Parathyroid adenoma (tissue), 2 donors: Measurements from ENCODE around the gene CCDC149.

Source experiments
- H2AFZ ChIP-seq: fragments of 300-600 bp; sonication (generic); one replicate; pipeline ENCODE4 v1.7.0; 2017; ENCODE audit warnings: antibody characterized with exemption, mild to moderate bottlenecking
- H3K27ac ChIP-seq: fragments of 300-600 bp; sonication (generic); one replicate; pipeline ENCODE4 v1.7.0; 2017
- H3K27me3 ChIP-seq: fragments of 300-600 bp; sonication (generic); one replicate; pipeline ENCODE4 v1.7.0; 2017; ENCODE audit warnings: low read length; ENCODE audit not compliant: control insufficient read depth, insufficient read depth
- H3K36me3 ChIP-seq: fragments of 300-600 bp; sonication (generic); one replicate; pipeline ENCODE4 v1.7.0; 2017; ENCODE audit warnings: low read length; ENCODE audit not compliant: control insufficient read depth, insufficient read depth
- H3K4me1 ChIP-seq: fragments of 300-600 bp; sonication (generic); one replicate; pipeline ENCODE4 v1.7.0; 2017; ENCODE audit warnings: control low read depth
- H3K4me2 ChIP-seq: fragments of 300-600 bp; sonication (generic); one replicate; pipeline ENCODE4 v1.7.0; 2017; ENCODE audit warnings: low read length
- H3K4me3 ChIP-seq: fragments of 300-600 bp; sonication (generic); one replicate; pipeline ENCODE4 v1.7.0; 2017; ENCODE audit warnings: low read depth, low read length
- H3K79me2 ChIP-seq: fragments of 300-600 bp; sonication (generic); one replicate; pipeline ENCODE4 v1.7.0; 2017; ENCODE audit warnings: control low read depth
- H3K9ac ChIP-seq: fragments of 300-600 bp; sonication (generic); one replicate; pipeline ENCODE4 v1.7.0; 2017; ENCODE audit warnings: mild to moderate bottlenecking
- H3K9me3 ChIP-seq: fragments of 300-600 bp; sonication (generic); one replicate; pipeline ENCODE4 v1.7.0; 2017; ENCODE audit warnings: low read length; ENCODE audit not compliant: control insufficient read depth
- CTCF ChIP-seq: fragments of 300-600 bp; sonication (generic); IDR thresholded peaks from one replicate; pipeline ENCODE4 v1.7.0; 2017; ENCODE audit warnings: antibody characterized with exemption, mild to moderate bottlenecking
- donor health status: primary hyperparathyroidism.

Gene CCDC149

GRCh38 chr4:24887881-24888430 is 24.9 kb downstream of the CCDC149 start:
- no peaks in the 10 kb centered on the region for H3K27me3 ChIP-seq
- no peak overlapping the region for H3K27ac ChIP-seq
- no peaks in the 10 kb centered on the region for H3K36me3 ChIP-seq
- H3K4me3 ChIP-seq, result no peak overlapping the region
- no peak for TF ChIP-seq CTCF
- no peaks in the 10 kb centered on the region for H3K79me2 ChIP-seq
- no peak overlapping the region for H3K9ac ChIP-seq
- H3K4me2 ChIP-seq, result no peak overlapping the region
- no peaks in the 10 kb centered on the region for H3K9me3 ChIP-seq
- H2AFZ ChIP-seq, result no peak overlapping the region
- H3K4me1 ChIP-seq, result no peaks in the 10 kb centered on the region

- Histone ChIP-seq H3K36me3 (no peaks in the 10 kb centered on the region), H3K4me1 (no peaks in the 10 kb centered on the region), H3K79me2 (no peaks in the 10 kb centered on the region), H3K9me3 (no peaks in the 10 kb centered on the region), H3K27ac (no peak overlapping the region), H3K4me3 (no peak overlapping the region), H2AFZ (no peak overlapping the region), H3K9ac (no peak overlapping the region), H3K4me2 (no peak overlapping the region), H3K27me3 (no peaks in the 10 kb centered on the region)
- TF ChIP-seq CTCF, result no peak
Observed at GRCh38 chr4:24886596-24886995, 26.2 kb downstream of the CCDC149 start.

- Histone ChIP-seq H3K36me3 (no peaks in the 10 kb centered on the region), H2AFZ (no peak overlapping the region), H3K9ac (no peak overlapping the region), H3K4me3 (no peak overlapping the region), H3K4me2 (no peak overlapping the region), H3K4me1 (no peaks in the 10 kb centered on the region), H3K27me3 (no peaks in the 10 kb centered on the region), H3K9me3 (no peaks in the 10 kb centered on the region), H3K27ac (no peak overlapping the region), H3K79me2 (no peaks in the 10 kb centered on the region)
- no peak for TF ChIP-seq CTCF
Observed at GRCh38 chr4:24885342-24885741, 27.5 kb downstream of the CCDC149 start.

GRCh38 chr4:24884902-24885301 is 27.9 kb downstream of the CCDC149 start:
- Histone ChIP-seq H3K4me3 (no peak overlapping the region), H3K27ac (no peak overlapping the region)

More at GRCh38 chr4:24884902-24885301, 27.9 kb downstream of the CCDC149 start:
- no peaks in the 10 kb centered on the region for H3K4me1 ChIP-seq
- no peak overlapping the region for H2AFZ ChIP-seq
- H3K9ac ChIP-seq, result no peak overlapping the region
- H3K9me3 ChIP-seq, result no peaks in the 10 kb centered on the region
- H3K36me3 ChIP-seq, result no peaks in the 10 kb centered on the region
- no peak for TF ChIP-seq CTCF
- H3K4me2 ChIP-seq, result no peak overlapping the region
- no peaks in the 10 kb centered on the region for H3K79me2 ChIP-seq
- H3K27me3 ChIP-seq, result no peaks in the 10 kb centered on the region
